A673 (cell line): ENCODE measurements around the gene KIT.

Experiments
- EZH2 ChIP-seq: fragments of 200-600 bp; sonication (generic); IDR thresholded peaks from 2 replicates; pipeline ENCODE4 v1.6.1; 2017; ENCODE audit warnings: borderline replicate concordance, low read depth, mild to moderate bottlenecking, mixed read lengths, antibody characterized with exemption, low read length; ENCODE audit not compliant: poor library complexity, severe bottlenecking
- TF ChIP-seq, protein P1 (sequence below): fragments of 300-800, 200-600 bp; sonication (generic); conservative IDR thresholded peaks from 2 replicates; pipeline ENCODE4 v1.5.1; 2017; ENCODE audit warnings: low read depth, mild to moderate bottlenecking, antibody characterized with exemption, low read length, moderate library complexity, mixed read lengths

DNA sequence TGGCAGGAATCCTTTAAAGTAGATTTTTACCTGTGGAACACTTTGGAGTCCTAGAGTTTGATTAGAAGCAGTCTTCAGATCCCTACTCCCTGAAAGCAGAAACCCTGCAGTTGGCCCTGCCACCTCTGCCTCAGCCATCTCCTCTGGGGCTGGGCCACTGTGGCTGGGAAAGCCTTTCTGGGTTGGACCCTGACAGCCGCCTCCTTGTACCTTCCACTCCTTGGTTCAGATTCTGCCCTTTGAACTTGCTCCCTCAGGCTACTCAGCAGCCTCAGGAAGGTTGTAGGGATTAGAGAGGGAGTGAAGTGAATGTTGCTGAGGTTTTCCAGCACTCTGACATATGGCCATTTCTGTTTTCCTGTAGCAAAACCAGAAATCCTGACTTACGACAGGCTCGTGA, 65.5 kb downstream of the KIT start:
- TF ChIP-seq, protein P1, sequence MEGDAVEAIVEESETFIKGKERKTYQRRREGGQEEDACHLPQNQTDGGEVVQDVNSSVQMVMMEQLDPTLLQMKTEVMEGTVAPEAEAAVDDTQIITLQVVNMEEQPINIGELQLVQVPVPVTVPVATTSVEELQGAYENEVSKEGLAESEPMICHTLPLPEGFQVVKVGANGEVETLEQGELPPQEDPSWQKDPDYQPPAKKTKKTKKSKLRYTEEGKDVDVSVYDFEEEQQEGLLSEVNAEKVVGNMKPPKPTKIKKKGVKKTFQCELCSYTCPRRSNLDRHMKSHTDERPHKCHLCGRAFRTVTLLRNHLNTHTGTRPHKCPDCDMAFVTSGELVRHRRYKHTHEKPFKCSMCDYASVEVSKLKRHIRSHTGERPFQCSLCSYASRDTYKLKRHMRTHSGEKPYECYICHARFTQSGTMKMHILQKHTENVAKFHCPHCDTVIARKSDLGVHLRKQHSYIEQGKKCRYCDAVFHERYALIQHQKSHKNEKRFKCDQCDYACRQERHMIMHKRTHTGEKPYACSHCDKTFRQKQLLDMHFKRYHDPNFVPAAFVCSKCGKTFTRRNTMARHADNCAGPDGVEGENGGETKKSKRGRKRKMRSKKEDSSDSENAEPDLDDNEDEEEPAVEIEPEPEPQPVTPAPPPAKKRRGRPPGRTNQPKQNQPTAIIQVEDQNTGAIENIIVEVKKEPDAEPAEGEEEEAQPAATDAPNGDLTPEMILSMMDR: no peak
- no peak for TF ChIP-seq EZH2
